Cortex of kidney (tissue), 1 donor: ENCODE data around the gene SMYD1.

Experiments used
- DNase-seq: peaks from one replicate; lab custom pipeline; 2025; lab: John Stamatoyannopoulos, UW

The SMYD1 gene

GRCh38 chr2:88141952-88142351, 74.3 kb downstream of the SMYD1 start:
- DNase-seq = no peak

GRCh38 chr2:88144271-88144670, 76.6 kb downstream of the SMYD1 start:
- no peak for DNase-seq

GRCh38 chr2:88144914-88145497, 77.4 kb downstream of the SMYD1 start:
- no peak for DNase-seq

- no peak for DNase-seq
Measured at GRCh38 chr2:88146590-88146989, 79.0 kb downstream of the SMYD1 start.

- DNase-seq = no peak
Measured at GRCh38 chr2:88147145-88147544, 79.5 kb downstream of the SMYD1 start.

- no peak for DNase-seq
Measured at GRCh38 chr2:88148929-88149438, 81.4 kb downstream of the SMYD1 start.

- no peak for DNase-seq
Measured at GRCh38 chr2:88159481-88159880, 91.9 kb downstream of the SMYD1 start.

- no peak for DNase-seq
Measured at GRCh38 chr2:88159955-88160415, 92.4 kb downstream of the SMYD1 start.

- no peak for DNase-seq
Measured at GRCh38 chr2:88160517-88160916, 92.9 kb downstream of the SMYD1 start.

GRCh38 chr2:88161446-88162244, 94.0 kb downstream of the SMYD1 start:
- DNase-seq = no peak
